SJSA1 (cell line): ENCODE measurements around the gene SRGAP2C. TPM values are rescaled to one million over a fixed set of nuclear protein-coding genes. Genes with fewer than 3 reads are reported as not detected.
"Not testable (repeated sequence)": the region's sequence is repeated elsewhere in the genome, so short reads cannot be mapped to it uniquely, and the experiment has no call there.

Source experiments
- DNase-seq, 2 experiments: peaks; one replicate each; pipeline ENCODE4 v3.0.0-alpha.2; 2015 to 2020; ENCODE audit warnings: low spot score in 2 of 2, low read depth in 1 of 2
- H3K27ac ChIP-seq: fragments of 250-450 bp; sonication (Bioruptor Pico); 2 replicates; pipeline ENCODE4 v1.5.1; 2020; ENCODE audit warnings: mild to moderate bottlenecking, moderate library complexity
- H3K27me3 ChIP-seq: fragments of 250-450 bp; sonication (Bioruptor Pico); replicated peaks from 2 replicates; pipeline ENCODE4 v1.5.1; 2020; ENCODE audit warnings: mild to moderate bottlenecking, moderate library complexity
- H3K36me3 ChIP-seq: fragments of 250-450 bp; sonication (Bioruptor Pico); 2 replicates; pipeline ENCODE4 v1.5.1; 2020; ENCODE audit warnings: mild to moderate bottlenecking
- H3K4me1 ChIP-seq: fragments of 250-450 bp; sonication (Bioruptor Pico); replicated peaks from 2 replicates; pipeline ENCODE4 v1.6.1; 2021; ENCODE audit warnings: mild to moderate bottlenecking
- H3K4me3 ChIP-seq: fragments of 250-450 bp; sonication (Bioruptor Pico); 2 replicates; pipeline ENCODE4 v1.5.1; 2020; ENCODE audit warnings: mild to moderate bottlenecking
- H3K9me3 ChIP-seq: fragments of 250-450 bp; sonication (Bioruptor Pico); replicated peaks from 2 replicates; pipeline ENCODE4 v1.5.1; 2020; ENCODE audit warnings: mild to moderate bottlenecking
- total RNA-seq: library from RNA; depleted of rRNA; stranded (reverse); fragments of >200 nt; shearing (Covaris generic); gene quantifications from 2 replicates; pipeline ENCODE4 v1.2.3, GENCODE V29; 2014

Gene SRGAP2C
- total RNA-seq, 1 experiment from 2014 or later: 33.7 TPM

DNA sequence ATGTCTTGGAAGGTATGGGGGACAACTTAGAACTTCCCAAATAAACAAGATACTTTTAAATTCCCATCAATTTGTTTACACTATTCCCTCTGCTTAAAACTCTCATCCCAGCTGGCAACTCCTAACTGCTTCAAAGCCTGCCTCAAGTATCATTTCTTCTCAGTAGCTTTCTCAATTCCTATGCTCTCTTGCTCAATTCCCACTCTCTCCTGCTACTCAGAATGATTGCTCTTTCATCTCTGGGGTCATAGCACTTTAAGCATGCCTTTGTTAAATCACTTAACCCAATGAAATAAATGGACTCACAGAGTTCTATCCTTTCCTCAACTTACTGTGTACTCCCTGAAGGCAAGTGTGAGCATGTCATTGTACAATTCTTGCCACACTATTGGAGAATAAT is 19.5 kb upstream of the SRGAP2C start:
- DNase-seq, H3K4me1 ChIP-seq: not testable (repeated sequence)

DNA sequence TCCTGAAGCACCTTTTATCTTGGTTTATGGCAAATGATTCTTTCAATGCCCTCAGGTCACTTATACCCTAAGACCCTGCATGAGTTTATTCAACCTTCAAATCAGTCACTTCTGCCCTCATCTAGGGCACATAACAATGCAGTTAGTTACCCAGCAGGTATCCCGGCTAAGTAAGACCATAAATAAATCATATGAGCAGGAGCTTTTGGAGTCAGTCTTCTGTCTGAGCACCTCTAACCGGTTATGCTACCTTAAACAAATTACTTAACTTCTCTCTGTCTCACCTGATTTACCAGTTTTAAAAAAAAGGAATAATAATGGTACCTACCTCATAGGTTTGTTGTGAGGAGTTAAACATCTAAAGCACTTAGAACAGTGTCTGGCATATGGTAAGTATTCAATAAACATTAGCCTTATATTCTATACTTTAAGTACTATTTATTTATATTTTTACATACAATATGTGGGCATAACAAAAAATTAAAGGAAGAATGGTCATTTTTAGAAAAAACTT is 17.5 kb upstream of the SRGAP2C start:
- H3K4me3 ChIP-seq, DNase-seq, H3K27me3 ChIP-seq, H3K36me3 ChIP-seq, H3K27ac ChIP-seq, H3K4me1 ChIP-seq, H3K9me3 ChIP-seq: not testable (repeated sequence)

More for the DNA sequence above, 19.5 kb upstream of the SRGAP2C start:
- not testable (repeated sequence) for H3K4me3 ChIP-seq, H3K27me3 ChIP-seq, H3K9me3 ChIP-seq, H3K36me3 ChIP-seq, H3K27ac ChIP-seq

DNA sequence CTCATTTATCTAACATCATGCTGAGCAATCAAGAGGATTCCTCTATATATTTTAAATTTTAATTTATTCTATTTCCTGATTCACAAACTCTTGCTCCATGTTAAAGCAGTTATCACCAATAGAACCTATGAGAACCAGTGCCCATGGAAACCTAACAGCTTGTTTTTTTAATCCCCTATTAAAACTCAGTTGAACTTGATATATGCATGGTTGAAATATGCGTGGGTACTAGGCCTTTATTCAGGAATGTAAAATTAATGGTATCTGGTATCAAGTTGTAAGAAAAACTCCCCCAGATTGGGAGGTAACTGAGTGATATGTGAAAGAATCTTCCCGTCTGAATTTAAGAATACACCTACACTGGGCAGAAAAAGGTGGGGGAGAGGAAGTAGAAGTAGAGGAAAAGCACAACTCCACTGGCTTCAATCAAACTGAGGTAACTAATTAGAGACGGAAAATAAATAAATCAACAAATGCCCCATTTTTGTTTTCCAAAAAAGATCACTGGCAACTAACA is 16.6 kb upstream of the SRGAP2C start:
- not testable (repeated sequence) for H3K4me1 ChIP-seq, H3K4me3 ChIP-seq, H3K27ac ChIP-seq, DNase-seq, H3K9me3 ChIP-seq, H3K36me3 ChIP-seq, H3K27me3 ChIP-seq

DNA sequence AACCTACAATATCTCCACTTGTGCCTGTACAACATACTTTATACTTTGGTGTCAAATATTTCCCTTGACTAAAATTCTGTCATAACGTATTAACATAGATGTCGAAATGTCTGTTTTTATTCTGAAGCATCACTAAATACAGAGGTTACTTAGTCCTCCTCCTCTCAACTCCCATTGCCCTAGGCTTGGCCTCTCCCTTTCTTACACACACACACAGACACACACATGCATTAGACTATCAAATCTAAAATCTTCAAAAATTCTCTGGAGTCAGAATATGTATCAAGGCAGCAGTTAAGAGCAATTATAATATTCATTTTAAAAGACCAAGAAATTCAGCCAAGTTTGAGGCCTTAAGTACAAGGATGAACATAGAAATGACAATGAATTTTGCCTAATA is 8.1 kb upstream of the SRGAP2C start:
- DNase-seq, H3K36me3 ChIP-seq, H3K9me3 ChIP-seq, H3K4me1 ChIP-seq, H3K4me3 ChIP-seq, H3K27ac ChIP-seq, H3K27me3 ChIP-seq: not testable (repeated sequence)

DNA sequence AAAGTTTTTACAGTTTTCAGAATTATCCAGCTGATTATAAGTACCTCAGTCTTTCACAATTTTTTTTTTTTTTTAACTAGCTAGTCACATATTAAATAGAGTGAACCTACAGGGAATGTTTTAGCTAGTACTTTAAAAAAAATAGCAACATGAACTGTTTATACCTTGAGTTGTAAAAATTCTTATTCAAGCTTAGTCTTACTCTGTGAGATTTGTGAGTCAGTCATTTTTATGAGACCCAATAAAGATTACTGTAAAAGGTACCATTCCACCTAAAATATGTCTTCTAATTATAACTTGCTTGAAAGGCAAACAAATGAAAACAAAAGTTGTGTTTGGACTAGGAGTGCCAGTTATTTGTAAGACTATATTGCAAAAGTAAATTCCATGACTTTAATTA is 6.6 kb upstream of the SRGAP2C start:
- H3K27ac ChIP-seq, H3K9me3 ChIP-seq, DNase-seq, H3K4me1 ChIP-seq, H3K27me3 ChIP-seq, H3K36me3 ChIP-seq, H3K4me3 ChIP-seq: not testable (repeated sequence)

DNA sequence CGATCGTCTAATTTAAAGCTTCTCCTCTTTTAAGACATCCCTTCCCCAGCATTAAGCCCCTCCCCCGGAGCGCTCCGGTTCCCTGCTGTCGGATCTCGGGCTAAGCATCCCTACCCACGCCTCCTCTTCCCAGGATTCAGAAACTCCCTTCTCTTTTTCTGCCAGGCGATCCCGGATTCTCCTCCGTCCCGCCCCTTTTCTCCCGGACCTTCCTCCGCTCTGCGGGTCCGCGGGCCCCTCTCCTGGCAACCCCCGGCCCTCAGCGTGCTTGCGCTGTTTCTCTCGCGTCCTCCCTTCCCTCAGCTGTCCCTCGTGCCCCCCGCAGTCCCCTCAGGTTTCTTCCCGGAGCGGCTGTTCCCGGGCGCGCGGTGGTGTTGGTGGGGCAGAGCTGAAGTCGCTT is 908 bp upstream of the SRGAP2C start:
- DNase-seq: peak; percentile 35 to 45
- H3K27me3 ChIP-seq, H3K4me3 ChIP-seq, H3K36me3 ChIP-seq, H3K4me1 ChIP-seq, H3K9me3 ChIP-seq, H3K27ac ChIP-seq: not testable (repeated sequence)

DNA sequence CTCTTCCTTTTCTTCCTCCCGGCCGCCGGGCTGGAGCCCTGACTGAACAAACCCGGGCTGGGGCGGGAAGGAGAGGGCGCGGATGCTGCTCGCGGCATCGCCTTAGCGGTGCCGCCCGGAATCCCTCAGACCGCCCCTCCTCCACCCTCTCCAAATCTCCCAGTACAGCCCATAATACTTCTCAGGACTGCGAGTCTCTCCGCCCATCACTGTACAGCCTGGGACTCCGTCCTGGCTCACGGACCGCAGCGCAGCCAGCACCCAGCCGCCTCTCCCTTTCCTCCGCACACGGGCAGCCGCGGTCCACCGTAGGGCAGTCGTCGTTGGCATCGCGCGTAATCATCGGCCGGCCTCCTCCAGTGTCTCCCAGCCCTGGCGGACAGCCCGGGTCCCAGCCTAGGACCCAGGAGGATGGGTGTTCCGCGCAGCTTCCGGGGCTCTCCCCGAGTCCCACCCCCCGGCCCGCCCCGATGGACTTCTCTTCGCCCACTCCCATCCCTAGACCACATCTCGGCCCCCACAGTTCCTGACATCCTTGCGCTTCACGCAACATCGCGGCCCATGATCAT is 449 bp downstream of the SRGAP2C start:
- H3K27ac ChIP-seq, H3K27me3 ChIP-seq, H3K9me3 ChIP-seq, DNase-seq, H3K36me3 ChIP-seq, H3K4me1 ChIP-seq: not testable (repeated sequence)
- peak overlapping the region; percentile 34 for H3K4me3 ChIP-seq

DNA sequence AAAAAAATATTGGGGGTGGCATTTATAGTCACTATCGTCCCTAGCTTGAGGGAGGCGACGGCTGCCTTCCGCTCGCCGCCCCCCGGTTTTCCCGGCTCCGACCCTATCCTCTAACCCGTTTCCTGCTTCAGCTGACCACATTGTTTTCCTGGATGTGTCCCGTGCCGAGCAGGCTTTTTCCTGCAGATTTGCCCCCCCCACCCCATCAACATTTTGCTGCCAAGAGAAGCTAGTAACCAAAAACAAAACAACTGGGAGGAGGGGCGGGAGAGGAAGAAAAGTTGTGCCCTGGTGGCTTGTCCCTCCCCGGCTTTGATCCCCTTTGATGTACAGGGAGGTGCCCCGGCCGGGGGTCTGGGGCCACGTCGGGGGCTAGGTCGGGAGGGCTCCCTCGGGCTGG is 1.4 kb downstream of the SRGAP2C start:
- H3K27me3 ChIP-seq, H3K4me3 ChIP-seq, H3K27ac ChIP-seq, H3K4me1 ChIP-seq, DNase-seq, H3K9me3 ChIP-seq, H3K36me3 ChIP-seq: not testable (repeated sequence)

DNA sequence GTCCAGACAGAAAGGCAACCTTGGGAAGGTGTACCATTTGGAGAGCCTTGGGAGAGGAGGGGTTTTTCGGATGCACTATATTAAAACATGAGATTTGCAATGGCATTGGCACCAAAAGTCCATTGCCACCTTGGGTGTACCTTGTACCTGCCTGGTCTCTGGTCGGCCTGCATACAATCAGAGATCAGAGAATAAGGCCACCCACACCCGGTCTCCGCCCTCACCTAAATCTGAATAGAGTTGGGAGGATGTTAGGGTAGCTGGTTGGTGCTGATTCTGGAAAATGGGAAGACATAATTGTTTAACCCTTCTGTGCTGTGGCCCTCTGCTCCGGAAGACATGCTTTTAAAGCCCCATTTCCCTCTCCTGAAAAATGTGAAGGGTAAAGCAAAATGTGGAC is 3.1 kb downstream of the SRGAP2C start:
- H3K27ac ChIP-seq, H3K36me3 ChIP-seq, H3K9me3 ChIP-seq, H3K27me3 ChIP-seq, H3K4me3 ChIP-seq, H3K4me1 ChIP-seq: not testable (repeated sequence)
- peak in 1 of 2 experiments; percentile 0 for DNase-seq

DNA sequence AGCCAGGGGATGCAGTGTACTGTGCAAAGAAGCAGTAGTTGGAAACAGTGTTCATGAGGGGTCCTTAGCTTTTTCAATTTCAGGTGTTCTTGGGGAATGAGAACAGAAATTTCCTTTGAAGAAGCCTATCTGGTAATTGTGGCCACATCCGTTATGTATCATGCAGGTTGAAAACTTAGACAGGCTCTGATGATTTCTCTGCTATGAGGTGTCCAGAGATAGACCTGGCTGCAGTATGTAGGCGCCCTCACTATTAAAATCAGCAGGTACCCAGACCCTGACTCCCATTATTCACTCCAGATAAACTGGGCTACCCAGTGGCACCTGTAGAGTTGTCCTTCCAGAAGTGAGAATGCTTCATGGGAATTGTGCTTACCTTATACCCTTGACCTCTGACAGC is 7.7 kb downstream of the SRGAP2C start:
- H3K9me3 ChIP-seq, H3K4me3 ChIP-seq, H3K27ac ChIP-seq, H3K4me1 ChIP-seq, DNase-seq, H3K36me3 ChIP-seq, H3K27me3 ChIP-seq: not testable (repeated sequence)

DNA sequence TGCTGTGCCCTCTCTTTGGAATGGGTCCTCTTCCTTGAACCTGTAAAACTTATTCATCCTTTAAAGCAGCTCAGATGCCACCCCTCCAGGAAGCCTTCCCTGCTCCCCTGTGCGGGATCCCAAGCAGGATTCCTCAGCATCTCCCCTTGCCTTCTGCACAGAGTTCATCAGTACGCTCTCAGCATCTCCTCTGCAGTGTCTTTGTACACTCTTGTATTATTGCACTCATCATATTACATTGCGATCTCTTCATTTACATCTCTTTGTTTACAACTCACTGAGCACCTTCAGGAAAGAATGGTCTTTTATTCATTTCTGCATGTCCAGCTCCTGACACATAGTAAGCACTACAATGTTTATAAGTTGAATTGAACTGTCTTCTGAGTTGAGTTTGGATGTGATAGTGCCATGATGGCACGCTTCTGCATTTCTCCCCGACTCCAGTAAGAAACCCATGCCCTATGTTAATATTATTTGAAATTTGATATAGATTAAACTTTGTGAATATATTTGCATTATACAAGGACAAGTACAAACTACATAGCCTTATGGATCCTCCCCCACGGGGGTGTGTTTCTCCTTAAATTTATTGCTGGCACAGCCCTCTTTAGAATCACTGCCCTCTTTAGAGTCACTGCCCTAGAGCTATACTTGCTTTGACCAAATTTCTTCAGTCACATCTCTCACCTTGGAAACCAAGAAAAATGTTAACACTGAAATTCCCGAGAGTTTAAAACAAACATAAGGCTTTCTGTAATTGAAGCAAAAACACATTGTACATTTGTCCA is 12.5 kb downstream of the SRGAP2C start:
- H3K4me1 ChIP-seq, H3K27ac ChIP-seq, H3K9me3 ChIP-seq, H3K4me3 ChIP-seq, DNase-seq, H3K27me3 ChIP-seq, H3K36me3 ChIP-seq: not testable (repeated sequence)

DNA sequence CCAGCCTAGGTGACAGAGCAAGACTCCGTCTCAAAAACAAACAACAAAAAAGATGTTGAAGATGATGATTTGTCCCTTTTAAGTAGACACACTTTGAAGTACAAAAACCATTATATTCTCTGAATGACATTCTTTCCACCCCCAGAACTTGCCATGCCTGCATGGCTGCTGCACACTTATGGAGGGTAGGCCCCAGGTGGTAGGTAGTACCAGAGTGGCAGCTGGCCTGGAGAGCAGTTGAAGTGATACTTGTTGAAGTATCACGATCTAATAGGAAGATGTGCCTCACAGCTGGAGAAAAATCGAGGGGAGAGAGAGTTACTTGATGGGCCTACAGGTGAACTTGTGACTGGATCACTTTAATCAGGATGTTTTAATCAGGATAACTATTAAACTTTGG is 15.0 kb downstream of the SRGAP2C start:
- not testable (repeated sequence) for H3K27me3 ChIP-seq, H3K27ac ChIP-seq, H3K9me3 ChIP-seq, H3K36me3 ChIP-seq, H3K4me3 ChIP-seq, H3K4me1 ChIP-seq, DNase-seq

DNA sequence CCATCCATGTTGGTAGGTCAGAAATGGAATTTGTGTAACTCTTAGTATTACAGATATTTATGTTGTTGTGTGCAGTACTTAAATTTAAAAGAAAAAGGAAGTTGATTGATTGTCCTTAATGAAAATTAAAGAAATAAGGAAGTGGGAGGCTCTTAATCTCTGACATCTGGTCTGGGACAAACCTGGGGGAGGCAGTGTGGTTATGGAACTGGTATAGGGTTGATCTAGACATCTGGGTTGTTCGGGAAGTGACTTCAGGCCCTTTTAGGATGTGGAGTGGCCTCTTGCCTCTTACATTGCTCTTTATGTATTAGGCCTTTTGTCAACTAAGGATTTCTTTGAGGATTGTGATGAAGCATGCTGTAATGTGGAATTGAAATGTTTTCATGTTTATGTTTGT is 15.5 kb downstream of the SRGAP2C start:
- not testable (repeated sequence) for H3K4me3 ChIP-seq, H3K4me1 ChIP-seq, H3K9me3 ChIP-seq, DNase-seq, H3K27ac ChIP-seq, H3K27me3 ChIP-seq, H3K36me3 ChIP-seq

DNA sequence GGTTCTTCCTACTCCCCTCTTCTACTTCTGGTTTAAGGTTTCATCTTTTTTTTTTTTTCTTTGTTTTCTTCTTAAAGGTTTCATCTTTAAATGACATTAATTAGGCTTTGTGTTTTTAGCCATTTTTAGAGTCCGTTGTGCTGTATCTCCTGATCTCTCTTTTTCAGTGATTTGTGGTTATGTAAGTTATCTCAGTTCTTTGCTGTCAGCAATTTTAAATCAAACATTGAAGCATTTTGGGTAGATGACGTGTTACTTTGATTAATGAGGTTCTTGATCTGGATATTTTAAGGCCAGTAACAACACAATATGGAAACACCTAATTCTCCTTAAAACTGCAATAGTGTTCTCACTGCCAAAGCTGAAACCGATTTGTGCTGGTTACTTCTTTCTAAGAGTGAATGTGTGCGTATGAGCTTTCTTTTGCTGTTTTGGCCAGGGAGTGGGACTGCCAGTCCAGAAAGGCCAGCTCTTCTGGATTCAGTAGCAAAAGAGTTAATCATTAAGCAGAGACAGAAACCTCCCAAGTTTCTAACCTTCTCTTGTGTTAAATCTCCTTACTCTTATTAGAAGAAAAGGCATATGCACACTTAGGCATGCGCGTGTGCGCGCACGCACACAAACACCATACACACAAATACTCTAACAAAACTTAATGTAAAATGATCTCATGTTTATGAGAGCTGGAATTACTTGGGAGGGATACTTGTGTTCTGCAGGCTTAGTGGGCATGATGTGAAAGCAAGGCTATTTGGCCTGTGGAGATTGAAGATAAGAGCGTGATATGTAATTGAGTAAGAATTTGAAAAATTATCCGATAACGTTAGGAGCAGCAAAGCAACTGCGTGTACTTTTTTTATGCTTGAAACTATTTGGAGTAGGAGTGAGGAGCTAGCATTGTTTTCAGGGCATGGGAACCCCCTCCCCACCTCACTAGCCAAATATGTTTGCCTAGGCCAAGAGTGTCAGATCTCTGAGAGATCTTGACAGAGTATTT is 16.5 kb downstream of the SRGAP2C start:
- not testable (repeated sequence) for H3K27ac ChIP-seq, DNase-seq, H3K4me1 ChIP-seq, H3K36me3 ChIP-seq, H3K27me3 ChIP-seq, H3K4me3 ChIP-seq, H3K9me3 ChIP-seq
